ENCODE measurements around the gene EMSY. TPM values are rescaled to one million over a fixed set of nuclear protein-coding genes. Genes with fewer than 3 reads are reported as not detected.

The EMSY gene
- polyA plus RNA-seq, 1 donor = 17.3 TPM

GRCh38 chr11:76456571-76456970 lies 11.8 kb downstream of the EMSY start:
- no peak for DNase-seq (ENCODE audit: low read depth)

- no peak for DNase-seq (ENCODE audit: low read depth)
Observed at GRCh38 chr11:76459299-76459698, 14.5 kb downstream of the EMSY start.

GRCh38 chr11:76459846-76460245 lies 15.0 kb downstream of the EMSY start:
- DNase-seq (ENCODE audit: low read depth) = no peak

GRCh38 chr11:76462317-76462716 lies 17.5 kb downstream of the EMSY start:
- no peak for DNase-seq (ENCODE audit: low read depth)

- no peak for DNase-seq (ENCODE audit: low read depth)
Observed at GRCh38 chr11:76465701-76466100, 20.9 kb downstream of the EMSY start.

- DNase-seq (ENCODE audit: low read depth) = no peak
Observed at GRCh38 chr11:76466666-76467065, 21.8 kb downstream of the EMSY start.

- DNase-seq (ENCODE audit: low read depth) = no peak
Observed at GRCh38 chr11:76469141-76469540, 24.3 kb downstream of the EMSY start.

GRCh38 chr11:76471382-76471781 lies 26.6 kb downstream of the EMSY start:
- DNase-seq (ENCODE audit: low read depth) = no peak

GRCh38 chr11:76480241-76480640 lies 35.4 kb downstream of the EMSY start:
- no peak for DNase-seq (ENCODE audit: low read depth)

- no peak for DNase-seq (ENCODE audit: low read depth)
Observed at GRCh38 chr11:76491644-76492043, 46.8 kb downstream of the EMSY start.

GRCh38 chr11:76493040-76493439 lies 48.2 kb downstream of the EMSY start:
- DNase-seq (ENCODE audit: low read depth) = no peak

- no peak for DNase-seq (ENCODE audit: low read depth)
Observed at GRCh38 chr11:76493626-76494539, 49.1 kb downstream of the EMSY start.

- no peak for DNase-seq (ENCODE audit: low read depth)
Observed at GRCh38 chr11:76495019-76495418, 50.2 kb downstream of the EMSY start.

- DNase-seq (ENCODE audit: low read depth) = no peak
Observed at GRCh38 chr11:76496174-76496573, 51.4 kb downstream of the EMSY start.

GRCh38 chr11:76501526-76502202 lies 56.8 kb downstream of the EMSY start:
- DNase-seq (ENCODE audit: low read depth) = no peak

GRCh38 chr11:76506833-76507232 lies 62.0 kb downstream of the EMSY start:
- no peak for DNase-seq (ENCODE audit: low read depth)

- DNase-seq (ENCODE audit: low read depth) = no peak
Observed at GRCh38 chr11:76510060-76511047, 65.5 kb downstream of the EMSY start.

GRCh38 chr11:76512851-76513653 lies 68.2 kb downstream of the EMSY start:
- peak; percentile 29 for DNase-seq (ENCODE audit: low read depth)

- DNase-seq (ENCODE audit: low read depth) = no peak
Observed at GRCh38 chr11:76513654-76514034, 68.8 kb downstream of the EMSY start.

GRCh38 chr11:76515494-76515893 lies 70.7 kb downstream of the EMSY start:
- DNase-seq (ENCODE audit: low read depth) = no peak

- no peak for DNase-seq (ENCODE audit: low read depth)
Observed at GRCh38 chr11:76523147-76523546, 78.3 kb downstream of the EMSY start.

All from forelimb muscle (tissue), 1 donor.